Activated T-helper 1 cell treated with anti-CD3 and anti-CD28 coated beads, Interleukin-2, amount 50 U/mL, for 16 hours (primary cell): Measurements from ENCODE around the gene BTC.
"Not testable (repeated sequence)": the region's sequence is repeated elsewhere in the genome, so short reads cannot be mapped to it uniquely, and the experiment has no call there.

Experiments used
- DNase-seq, 2 donors: peaks; one replicate each; pipeline ENCODE4 v3.0.0-alpha.2; 2020; ENCODE audit warnings: low read depth in 1 of 2, low spot score in 1 of 2

Gene BTC

GRCh38 chr4:74794382-74795010, at the start of gene BTC:
Gene BTC (minus strand): TSS chr4:74794523. CDS start chr4:74794325, 198 bp downstream.
- DNase-seq, result no peak

GRCh38 chr4:74840936-74841509, 46.7 kb upstream of the BTC start:
- no peak for DNase-seq

GRCh38 chr4:74838746-74839370, 44.5 kb upstream of the BTC start:
- no peak for DNase-seq

- DNase-seq, result no peak
These were observed 36.6 kb upstream of the BTC start for GRCh38 chr4:74830928-74831327.

- DNase-seq, result no peak
These were observed 28.9 kb upstream of the BTC start for GRCh38 chr4:74823194-74823593.

- DNase-seq, result no peak
These were observed 28.3 kb upstream of the BTC start for GRCh38 chr4:74822603-74823002.

- no peak for DNase-seq
These were observed 27.2 kb upstream of the BTC start for GRCh38 chr4:74821541-74821940.

- no peak for DNase-seq
These were observed 19.7 kb upstream of the BTC start for GRCh38 chr4:74814052-74814451.

- DNase-seq, result not testable (repeated sequence)
These were observed 17.7 kb upstream of the BTC start for GRCh38 chr4:74812056-74812455.

GRCh38 chr4:74805601-74806000, 11.3 kb upstream of the BTC start:
- no peak for DNase-seq

- no peak for DNase-seq
These were observed 6.0 kb upstream of the BTC start for GRCh38 chr4:74800310-74800709.

GRCh38 chr4:74796631-74797030, 2.3 kb upstream of the BTC start:
- DNase-seq, result no peak

GRCh38 chr4:74793757-74794381, 454 bp downstream of the BTC start:
- no peak for DNase-seq

- DNase-seq, result no peak
These were observed 3.7 kb downstream of the BTC start for GRCh38 chr4:74790652-74791051.

- DNase-seq, result no peak
These were observed 4.8 kb downstream of the BTC start for GRCh38 chr4:74789518-74789917.

- no peak for DNase-seq
These were observed 16.8 kb downstream of the BTC start for GRCh38 chr4:74777531-74777930.

GRCh38 chr4:74772783-74773182, 21.5 kb downstream of the BTC start:
- no peak for DNase-seq

GRCh38 chr4:74772106-74772505, 22.2 kb downstream of the BTC start:
- no peak for DNase-seq

- no peak for DNase-seq
These were observed 24.0 kb downstream of the BTC start for GRCh38 chr4:74770226-74770910.

- DNase-seq, result no peak
These were observed 25.3 kb downstream of the BTC start for GRCh38 chr4:74768857-74769525.

GRCh38 chr4:74764119-74764518, 30.2 kb downstream of the BTC start:
- no peak for DNase-seq
